SK-N-SH (cell line): Measurements from ENCODE around the gene SNX24.

Experiments
- NFIC ChIP-seq: IDR thresholded peaks from 2 replicates; pipeline ENCODE4 v1.4.0; 2012; ENCODE audit warnings: borderline replicate concordance
- NRF1 ChIP-seq: IDR thresholded peaks from 2 replicates; pipeline ENCODE4 v1.6.1; 2012; ENCODE audit warnings: low read depth, mild to moderate bottlenecking, low read length
- TF ChIP-seq, protein P1 (sequence below): fragments of 200-600 bp; sonication (generic); IDR thresholded peaks from 2 replicates; pipeline ENCODE4 v1.6.1; 2017; ENCODE audit warnings: antibody characterized with exemption, mild to moderate bottlenecking, moderate library complexity
- TF ChIP-seq, protein P2 (sequence below): fragments of 150-350 bp; IDR thresholded peaks from 2 replicates; pipeline ENCODE4 v1.6.1; 2017; ENCODE audit warnings: antibody characterized with exemption, low read length, low read depth, borderline replicate concordance

DNA sequence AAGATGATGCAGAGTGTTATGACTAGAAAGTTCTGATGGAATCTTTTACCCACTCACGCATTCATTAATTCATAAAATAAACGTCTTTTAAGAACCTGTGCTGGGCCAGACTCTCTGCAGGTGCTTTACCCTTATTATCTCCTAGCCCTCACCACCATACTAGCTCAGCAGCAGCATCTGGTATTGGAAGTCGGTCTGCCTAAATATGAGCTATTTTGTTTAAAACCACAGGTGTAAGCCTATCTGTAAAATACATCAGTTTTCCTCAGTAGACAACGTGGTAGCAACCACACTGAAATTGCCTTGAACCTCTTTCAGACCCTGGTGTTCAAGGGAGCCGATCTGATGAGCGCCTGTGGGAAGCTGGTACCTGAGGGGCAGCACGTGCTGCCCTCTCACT lies 121.7 kb downstream of the SNX24 start:
- TF ChIP-seq, protein P1, sequence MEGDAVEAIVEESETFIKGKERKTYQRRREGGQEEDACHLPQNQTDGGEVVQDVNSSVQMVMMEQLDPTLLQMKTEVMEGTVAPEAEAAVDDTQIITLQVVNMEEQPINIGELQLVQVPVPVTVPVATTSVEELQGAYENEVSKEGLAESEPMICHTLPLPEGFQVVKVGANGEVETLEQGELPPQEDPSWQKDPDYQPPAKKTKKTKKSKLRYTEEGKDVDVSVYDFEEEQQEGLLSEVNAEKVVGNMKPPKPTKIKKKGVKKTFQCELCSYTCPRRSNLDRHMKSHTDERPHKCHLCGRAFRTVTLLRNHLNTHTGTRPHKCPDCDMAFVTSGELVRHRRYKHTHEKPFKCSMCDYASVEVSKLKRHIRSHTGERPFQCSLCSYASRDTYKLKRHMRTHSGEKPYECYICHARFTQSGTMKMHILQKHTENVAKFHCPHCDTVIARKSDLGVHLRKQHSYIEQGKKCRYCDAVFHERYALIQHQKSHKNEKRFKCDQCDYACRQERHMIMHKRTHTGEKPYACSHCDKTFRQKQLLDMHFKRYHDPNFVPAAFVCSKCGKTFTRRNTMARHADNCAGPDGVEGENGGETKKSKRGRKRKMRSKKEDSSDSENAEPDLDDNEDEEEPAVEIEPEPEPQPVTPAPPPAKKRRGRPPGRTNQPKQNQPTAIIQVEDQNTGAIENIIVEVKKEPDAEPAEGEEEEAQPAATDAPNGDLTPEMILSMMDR: no peak
- TF ChIP-seq, protein P2, sequence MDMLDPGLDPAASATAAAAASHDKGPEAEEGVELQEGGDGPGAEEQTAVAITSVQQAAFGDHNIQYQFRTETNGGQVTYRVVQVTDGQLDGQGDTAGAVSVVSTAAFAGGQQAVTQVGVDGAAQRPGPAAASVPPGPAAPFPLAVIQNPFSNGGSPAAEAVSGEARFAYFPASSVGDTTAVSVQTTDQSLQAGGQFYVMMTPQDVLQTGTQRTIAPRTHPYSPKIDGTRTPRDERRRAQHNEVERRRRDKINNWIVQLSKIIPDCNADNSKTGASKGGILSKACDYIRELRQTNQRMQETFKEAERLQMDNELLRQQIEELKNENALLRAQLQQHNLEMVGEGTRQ: no peak
- TF ChIP-seq NFIC (no peak), NRF1 (no peak)
